Nephron progenitor cell (in vitro differentiated cells): Measurements from ENCODE around the gene TAPT1.

Experiments
- DNase-seq: peaks from one replicate; pipeline ENCODE4 v3.0.0; 2021
- H3K27ac Mint-ChIP-seq: 2 replicates; pipeline ENCODE4 v1.8.0; 2021; ENCODE audit warnings: mild to moderate bottlenecking, moderate library complexity, mixed read lengths
- H3K27me3 Mint-ChIP-seq: 2 replicates; pipeline ENCODE4 v1.8.0; 2021; ENCODE audit warnings: mild to moderate bottlenecking, low read depth, mixed read lengths; ENCODE audit not compliant: poor library complexity
- H3K36me3 Mint-ChIP-seq: 2 replicates; pipeline ENCODE4 v1.8.0; 2021; ENCODE audit warnings: low read depth, mixed read lengths
- H3K4me1 Mint-ChIP-seq: 2 replicates; pipeline ENCODE4 v1.8.0; 2021; ENCODE audit warnings: mixed read lengths
- H3K4me3 Mint-ChIP-seq: 2 replicates; pipeline ENCODE4 v1.8.0; 2021; ENCODE audit warnings: mild to moderate bottlenecking, moderate library complexity, mixed read lengths
- H3K9me3 Mint-ChIP-seq: 2 replicates; pipeline ENCODE4 v1.8.0; 2021; ENCODE audit warnings: mild to moderate bottlenecking, moderate library complexity, mixed read lengths
- CTCF ChIP-seq: fragments of 200-600 bp; sonication (generic); IDR thresholded peaks from 2 replicates; pipeline ENCODE4 v1.5.0; 2021; ENCODE audit warnings: antibody characterized with exemption

TAPT1 gene

GRCh38 chr4:16171831-16172230 is 54.4 kb downstream of the TAPT1 start:
- Mint-ChIP-seq H3K36me3 (peaks cover 32% of the 10 kb centered on the region), H3K27ac (no peak overlapping the region), H3K9me3 (no peaks in the 10 kb centered on the region), H3K4me3 (no peak overlapping the region), H3K27me3 (no peaks in the 10 kb centered on the region), H3K4me1 (no peaks in the 10 kb centered on the region)
- DNase-seq: no peak
- TF ChIP-seq CTCF: no peak

- H3K36me3 Mint-ChIP-seq: peaks cover 56% of the 10 kb centered on the region
- no peaks in the 10 kb centered on the region for H3K9me3 Mint-ChIP-seq
- H3K4me3 Mint-ChIP-seq: no peak overlapping the region
- no peaks in the 10 kb centered on the region for H3K4me1 Mint-ChIP-seq
- TF ChIP-seq CTCF: no peak
- no peaks in the 10 kb centered on the region for H3K27me3 Mint-ChIP-seq
- no peak overlapping the region for H3K27ac Mint-ChIP-seq
- no peak for DNase-seq
These were observed 56.8 kb downstream of the TAPT1 start for GRCh38 chr4:16169490-16169889.

DNA sequence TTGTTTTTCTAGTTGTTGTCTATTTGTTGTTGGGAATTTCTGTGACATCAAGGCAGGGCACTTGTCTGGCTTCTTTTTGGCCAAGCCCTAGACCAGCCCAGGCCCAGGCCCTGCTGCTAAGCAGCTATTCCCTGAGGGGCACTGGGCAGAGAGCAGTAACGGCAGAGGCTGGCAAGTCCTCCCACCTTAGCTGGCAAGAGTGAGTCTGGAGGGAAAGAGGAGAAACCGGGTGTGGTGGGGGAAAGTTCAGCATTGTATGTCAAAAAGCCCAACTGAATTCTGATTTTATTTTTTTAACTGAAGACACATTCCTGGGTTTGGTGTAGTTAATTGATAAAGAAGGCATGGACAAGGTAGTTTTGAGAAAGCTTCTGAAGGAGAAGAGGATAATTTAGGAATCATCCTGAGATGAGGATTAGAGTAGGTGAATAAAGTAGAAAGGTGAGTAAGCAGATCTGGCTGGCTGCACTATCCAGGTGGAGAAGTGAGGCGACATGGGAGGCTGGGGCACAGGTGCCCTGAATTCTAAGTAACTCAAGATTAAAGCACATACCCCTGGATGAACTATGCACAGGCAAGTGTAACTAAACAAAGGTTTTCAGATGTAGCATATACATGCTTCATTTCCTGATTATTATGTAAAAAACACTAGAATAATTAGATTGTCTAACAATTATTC is 57.4 kb downstream of the TAPT1 start:
- H3K36me3 Mint-ChIP-seq: peaks cover 62% of the 10 kb centered on the region

GRCh38 chr4:16168144-16168543 is 58.1 kb downstream of the TAPT1 start:
- Mint-ChIP-seq H3K4me3 (no peak overlapping the region), H3K36me3 (peaks cover 69% of the 10 kb centered on the region), H3K27me3 (no peaks in the 10 kb centered on the region), H3K9me3 (no peaks in the 10 kb centered on the region), H3K27ac (no peak overlapping the region), H3K4me1 (no peaks in the 10 kb centered on the region)
- TF ChIP-seq CTCF: no peak
- DNase-seq: no peak

More for the DNA sequence above, 57.4 kb downstream of the TAPT1 start:
- TF ChIP-seq CTCF: no peak
- H3K4me1 Mint-ChIP-seq: no peaks in the 10 kb centered on the region
- no peaks in the 10 kb centered on the region for H3K27me3 Mint-ChIP-seq
- no peaks in the 10 kb centered on the region for H3K9me3 Mint-ChIP-seq
- peak overlapping the region; percentile 21 for H3K27ac Mint-ChIP-seq
- DNase-seq: no peak
- no peak overlapping the region for H3K4me3 Mint-ChIP-seq

GRCh38 chr4:16165931-16166330 is 60.3 kb downstream of the TAPT1 start:
- DNase-seq: no peak

More at GRCh38 chr4:16165931-16166330, 60.3 kb downstream of the TAPT1 start:
- Mint-ChIP-seq H3K4me1 (peaks cover 5% of the 10 kb centered on the region), H3K36me3 (peaks cover 73% of the 10 kb centered on the region), H3K27ac (peak overlapping the region; percentile 20), H3K4me3 (no peak overlapping the region), H3K9me3 (no peaks in the 10 kb centered on the region), H3K27me3 (no peaks in the 10 kb centered on the region)
- TF ChIP-seq CTCF: no peak
